ENCODE measurements around the gene ERICH6.

The ERICH6 gene

GRCh38 chr3:150703756-150704344, at the start of gene ERICH6:
Gene ERICH6 (minus strand): TSS chr3:150703920. CDS start chr3:150703898, 22 bp downstream.
- DNase-seq = peak; percentile 24 to 91 (median 77)

DNA sequence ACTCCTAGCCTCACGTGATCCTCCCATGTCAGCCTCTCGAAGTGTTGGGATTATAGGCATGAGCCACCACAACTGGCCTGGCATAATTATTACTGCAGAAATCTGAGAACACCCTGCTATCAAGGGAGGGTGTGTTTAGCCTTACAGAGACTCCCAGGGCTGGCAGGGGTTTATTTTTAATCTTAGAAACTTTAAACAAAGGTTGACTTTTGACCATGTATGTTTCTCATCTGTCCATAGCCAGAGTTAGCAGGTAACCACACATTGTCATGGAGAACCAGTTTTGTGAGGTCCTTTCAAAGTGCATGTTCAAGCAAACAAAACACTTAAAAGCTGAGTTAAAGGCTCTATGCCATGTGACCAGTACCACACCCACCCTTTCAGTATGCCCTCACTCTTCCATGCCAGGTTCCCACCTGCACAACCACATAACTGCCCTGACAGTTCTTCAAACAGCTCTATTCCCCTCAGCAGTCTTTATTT, 48.1 kb upstream of the ERICH6 start:
- DNase-seq = no peak

GRCh38 chr3:150749255-150749654, 45.5 kb upstream of the ERICH6 start:
- DNase-seq = no peak

DNA sequence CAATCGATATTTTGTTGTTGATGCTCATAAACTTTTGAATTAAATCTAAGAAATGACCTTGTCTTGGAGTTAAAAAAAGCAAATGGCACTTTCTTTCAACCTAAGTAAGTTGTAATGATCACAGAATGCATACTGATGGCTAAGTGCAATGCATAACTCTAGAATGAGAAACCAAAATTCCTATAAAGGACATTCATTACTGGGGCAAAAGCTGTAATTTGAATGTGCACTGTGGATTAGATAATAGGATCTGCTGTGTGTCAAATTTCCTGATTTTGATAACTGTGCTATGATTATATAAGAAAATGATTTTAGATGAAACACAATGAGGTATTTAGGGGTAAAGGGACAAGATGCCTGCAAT, 44.9 kb upstream of the ERICH6 start:
- DNase-seq = no peak

DNA sequence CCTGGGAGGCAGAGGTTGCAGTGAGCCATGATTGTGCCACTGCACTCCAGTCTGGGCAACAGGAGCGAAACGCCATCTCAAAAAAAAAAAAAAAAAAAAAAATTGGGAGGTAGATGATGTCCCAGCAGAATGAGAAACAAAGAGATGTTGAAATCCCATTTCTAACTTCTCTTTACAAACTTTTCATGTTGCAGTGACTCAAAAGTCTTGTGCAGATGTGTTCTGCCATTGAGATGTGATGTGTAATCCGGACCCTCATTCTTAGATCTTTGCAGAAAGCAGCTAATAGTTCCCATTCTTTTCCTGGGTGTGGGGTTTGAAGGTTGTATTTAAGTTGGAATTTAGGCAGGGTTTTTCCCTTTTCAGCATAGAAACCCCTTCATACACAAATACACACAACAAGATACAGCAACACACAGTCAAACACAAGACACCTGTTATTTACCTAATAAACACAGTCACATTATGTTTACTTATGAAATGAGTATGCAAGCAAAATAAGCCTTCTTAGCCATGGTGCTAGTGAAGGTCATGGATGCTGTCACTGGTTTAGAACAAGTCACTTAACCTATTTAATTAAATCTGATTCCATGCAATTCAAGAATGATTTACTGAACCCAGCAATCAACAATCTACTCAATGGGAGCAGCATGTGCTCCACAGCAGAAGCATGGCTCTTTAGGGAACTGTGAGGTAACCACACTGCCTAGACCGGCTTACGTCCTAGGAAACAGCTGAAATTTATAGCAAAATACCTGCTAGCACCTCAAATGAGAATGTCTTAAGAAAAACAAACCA, 44.4 kb upstream of the ERICH6 start:
- no peak for DNase-seq

- no peak for DNase-seq
These were observed 43.3 kb upstream of the ERICH6 start for GRCh38 chr3:150746791-150747590.

DNA sequence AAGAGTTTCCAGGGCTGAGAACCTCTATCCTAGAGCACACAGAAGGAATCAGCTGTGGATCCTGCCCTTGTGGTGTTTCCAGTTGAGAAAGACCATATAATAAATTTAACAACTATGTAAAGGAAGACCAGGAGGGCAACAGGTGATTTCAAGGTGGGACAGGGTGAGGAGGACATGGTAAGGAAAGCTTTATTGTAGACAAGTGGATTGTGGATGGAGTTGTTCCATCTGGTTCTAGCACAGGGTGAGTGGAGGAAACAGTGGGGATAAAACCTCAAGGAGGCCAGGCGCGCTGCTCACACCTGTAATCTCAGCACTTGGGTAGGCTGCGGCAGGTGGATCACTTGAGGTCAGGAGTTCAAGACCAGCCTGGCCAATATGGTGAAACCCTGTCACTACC, 42.1 kb upstream of the ERICH6 start:
- DNase-seq = no peak

GRCh38 chr3:150744919-150745211, 41.1 kb upstream of the ERICH6 start:
- no peak for DNase-seq

- DNase-seq = no peak
These were observed 40.6 kb upstream of the ERICH6 start for GRCh38 chr3:150744041-150744918.

DNA sequence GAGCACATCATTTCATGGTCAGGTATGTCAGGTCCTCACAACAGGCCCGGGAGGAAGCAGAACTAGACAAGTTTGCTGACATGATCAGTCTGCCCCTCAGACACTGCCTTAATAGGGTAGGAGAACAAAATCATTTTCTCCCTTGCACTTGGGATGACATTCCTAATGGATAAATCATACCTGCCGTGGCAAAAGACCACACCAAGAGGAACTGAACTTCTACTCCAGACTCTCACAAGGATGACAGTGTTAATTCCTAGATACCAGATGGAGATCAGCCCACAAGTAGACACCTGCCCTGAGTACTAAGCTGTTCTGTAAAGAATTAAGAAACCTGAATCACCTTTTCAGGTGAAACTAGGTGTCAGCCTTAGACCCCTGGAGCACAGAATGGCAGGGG, 39.8 kb upstream of the ERICH6 start:
- no peak for DNase-seq

DNA sequence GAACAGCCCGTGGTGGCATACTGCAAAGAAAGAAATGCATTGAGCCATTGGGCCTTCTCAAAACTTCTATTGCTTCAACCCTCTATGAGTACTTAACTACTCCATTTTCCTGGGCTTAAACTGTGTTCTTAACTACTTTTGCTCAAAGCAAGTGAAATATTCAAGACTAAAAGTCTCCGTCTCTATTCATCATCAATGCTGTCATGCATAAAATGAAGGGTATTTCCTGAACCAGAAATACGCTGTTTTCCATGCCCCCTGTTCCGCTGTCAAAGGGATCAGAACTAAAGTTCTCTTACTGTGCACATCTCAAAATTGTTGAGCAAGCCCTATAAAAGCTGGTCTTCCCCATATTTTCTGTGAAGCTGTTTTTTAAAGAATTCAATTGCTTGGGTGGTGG, 39.0 kb upstream of the ERICH6 start:
- no peak for DNase-seq

- no peak for DNase-seq
These were observed 38.4 kb upstream of the ERICH6 start for GRCh38 chr3:150742141-150742523.

DNA sequence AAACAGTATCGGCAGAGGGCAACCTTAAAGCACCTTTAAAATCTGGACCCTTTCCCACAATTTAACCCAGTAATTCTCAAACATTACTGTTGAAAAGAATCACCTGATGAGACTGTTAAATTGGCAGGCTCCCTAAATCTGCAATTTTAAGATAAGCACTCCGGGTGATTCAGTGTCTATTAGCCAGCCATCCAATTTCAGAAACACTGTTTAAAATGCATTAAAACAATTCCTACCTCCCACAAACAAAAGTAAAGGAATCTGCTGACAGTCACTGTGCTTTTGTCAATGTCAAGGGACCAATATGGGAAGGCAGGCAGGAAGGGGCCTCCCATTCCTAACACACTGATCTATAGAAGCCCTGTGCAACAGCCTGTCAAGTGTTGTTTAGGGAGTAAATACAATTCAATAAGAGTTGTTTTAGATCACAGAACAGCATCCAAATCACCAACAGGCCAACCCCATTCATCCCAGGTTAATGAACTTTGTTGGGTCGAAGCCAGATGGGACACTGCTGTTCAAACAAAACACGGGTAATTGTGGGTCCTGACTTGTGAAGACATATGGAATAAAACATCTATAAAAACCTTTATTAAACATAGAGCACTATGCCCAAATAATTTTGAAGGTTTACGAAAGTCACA, 37.9 kb upstream of the ERICH6 start:
- no peak for DNase-seq

DNA sequence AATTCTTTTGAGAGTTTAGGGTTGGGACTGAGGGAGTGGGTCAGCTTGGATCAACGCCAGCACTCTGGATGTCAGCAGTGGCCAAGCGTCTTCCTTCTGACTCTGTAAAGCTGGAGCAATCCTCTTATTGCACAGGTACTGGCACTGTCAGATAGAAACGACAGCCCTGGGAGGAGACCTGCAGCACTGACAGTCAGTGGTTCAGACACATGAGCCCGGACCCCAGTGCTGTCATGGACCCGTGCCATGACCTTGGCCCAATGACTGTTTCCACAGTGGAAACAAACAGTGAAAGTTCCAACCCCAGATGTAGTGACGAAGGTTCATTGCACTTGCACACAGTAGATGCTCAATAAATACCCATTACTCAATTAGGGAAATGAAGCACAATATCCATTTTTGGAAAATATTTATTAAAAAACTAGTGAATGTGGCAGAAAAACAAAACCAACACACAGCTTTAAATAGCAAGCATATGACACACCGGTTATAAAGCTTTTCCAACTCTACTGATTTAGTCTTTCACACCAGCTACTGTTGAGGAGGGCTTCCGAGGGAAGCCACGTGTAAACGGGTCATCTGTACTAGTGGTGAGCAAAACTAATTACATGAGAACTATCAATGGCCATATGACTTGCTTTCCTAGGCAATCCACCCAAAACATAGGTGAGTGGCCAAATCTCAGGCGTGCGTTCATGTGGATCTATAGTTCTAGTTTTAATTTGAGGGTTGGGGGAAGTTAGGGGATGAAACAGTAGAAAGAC, 37.2 kb upstream of the ERICH6 start:
- no peak for DNase-seq

- DNase-seq = no peak
These were observed 36.3 kb upstream of the ERICH6 start for GRCh38 chr3:150739877-150740645.

- no peak for DNase-seq
These were observed 35.6 kb upstream of the ERICH6 start for GRCh38 chr3:150739200-150739863.

- no peak for DNase-seq
These were observed 35.0 kb upstream of the ERICH6 start for GRCh38 chr3:150738688-150739087.

GRCh38 chr3:150737874-150738679, 34.4 kb upstream of the ERICH6 start:
- DNase-seq = no peak
